GM12892 (cell line): ENCODE measurements around the gene ITGB5.

Experiments used
- POLR2AphosphoS5 ChIP-seq: IDR thresholded peaks from 2 replicates; pipeline ENCODE4 v1.6.1; 2011; ENCODE audit warnings: low read depth, low read length, control low read depth
- TAF1 ChIP-seq: IDR thresholded peaks from 2 replicates; pipeline ENCODE4 v1.6.1; 2011; ENCODE audit warnings: low read depth, mild to moderate bottlenecking, control low read depth, low read length, borderline replicate concordance

DNA sequence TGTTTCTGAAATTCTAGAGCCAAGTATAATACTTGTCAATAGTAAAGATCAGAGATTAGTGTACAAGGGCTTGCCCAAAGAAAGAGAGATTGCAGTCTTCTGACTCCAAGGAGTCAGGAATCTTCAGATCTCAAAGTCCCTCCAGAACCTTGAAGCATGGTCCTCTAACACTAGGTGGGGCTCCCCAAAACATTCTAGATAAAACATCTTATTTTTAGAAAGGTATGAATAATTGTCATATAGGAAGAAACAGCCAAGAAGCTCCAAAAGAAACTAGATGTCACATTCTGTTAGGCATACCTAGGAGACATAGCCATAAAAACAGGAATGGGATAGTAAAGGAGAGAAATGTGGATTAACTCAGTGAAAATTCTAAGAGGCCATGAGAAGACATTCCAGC lies 36.7 kb upstream of the ITGB5 start:
- TF ChIP-seq TAF1 (no peak), POLR2AphosphoS5 (no peak)
